GM04504 (cell line): ENCODE data around the gene KCNK2.
"Not testable (repeated sequence)": the region's sequence is repeated elsewhere in the genome, so short reads cannot be mapped to it uniquely, and the experiment has no call there.

Experiments used
- DNase-seq: peaks from one replicate; pipeline ENCODE4 v3.0.0-alpha.2; 2012; ENCODE audit warnings: low read depth

The KCNK2 gene

GRCh38 chr1:215156232-215156631 lies 73.7 kb downstream of the KCNK2 start:
- no peak for DNase-seq

DNA sequence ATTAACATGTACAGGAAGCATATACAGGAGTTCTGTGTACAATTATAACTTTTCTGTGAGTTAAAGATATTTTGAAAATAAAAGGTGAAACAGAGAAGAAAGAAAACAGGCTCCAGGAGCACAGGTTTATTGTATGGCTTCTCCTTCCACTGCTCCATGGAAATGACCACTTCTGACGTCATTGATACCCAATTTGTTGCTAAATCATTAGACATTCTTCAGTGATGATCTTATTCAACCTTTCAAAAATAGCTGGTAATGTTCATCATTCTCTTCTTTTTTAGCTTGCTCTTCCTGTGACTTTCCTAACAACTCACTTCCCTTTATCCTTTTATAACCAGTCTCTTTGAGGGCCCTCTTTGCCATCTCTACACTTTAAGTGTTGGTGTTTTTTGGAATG lies 77.8 kb downstream of the KCNK2 start:
- peak; percentile 4 for DNase-seq

DNA sequence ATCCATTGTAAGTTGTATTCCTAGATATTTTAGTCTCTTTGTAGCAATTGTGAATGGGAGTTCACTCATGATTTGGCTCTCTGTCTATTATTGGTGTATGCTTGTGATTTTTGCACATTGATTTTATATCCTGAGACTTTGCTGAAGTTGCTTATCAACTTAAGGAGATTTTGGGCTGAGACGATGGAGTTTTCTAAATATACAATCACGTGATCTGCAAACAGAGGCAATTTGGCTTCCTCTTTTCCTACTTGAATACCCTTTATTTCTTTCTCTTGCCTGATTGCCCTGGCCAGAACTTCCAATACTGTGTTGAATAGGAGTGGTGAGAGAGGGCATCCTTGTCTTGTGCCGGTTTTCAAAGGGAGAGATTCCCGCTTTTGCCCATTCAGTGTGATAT lies 80.6 kb downstream of the KCNK2 start:
- not testable (repeated sequence) for DNase-seq

DNA sequence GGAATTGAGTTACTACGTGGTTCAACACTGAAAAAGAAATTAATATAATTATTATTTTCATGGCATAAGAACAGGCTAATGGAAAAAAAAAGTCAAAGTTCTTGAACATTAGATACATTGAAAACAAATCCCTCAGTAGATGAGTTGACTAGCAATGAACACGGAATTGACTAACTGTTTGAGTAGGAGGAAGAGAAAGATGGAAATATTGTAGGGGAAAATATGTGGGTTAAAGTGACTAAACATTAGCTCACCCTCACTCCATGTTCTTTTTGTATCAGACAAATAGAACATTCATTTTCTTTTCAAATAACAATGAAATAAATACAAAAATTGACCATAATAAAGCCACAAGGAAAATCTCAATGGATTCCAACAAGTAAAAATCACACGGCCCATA lies 84.3 kb downstream of the KCNK2 start:
- DNase-seq, result no peak

- no peak for DNase-seq
Observed at GRCh38 chr1:215181518-215181917, 99.0 kb downstream of the KCNK2 start.

DNA sequence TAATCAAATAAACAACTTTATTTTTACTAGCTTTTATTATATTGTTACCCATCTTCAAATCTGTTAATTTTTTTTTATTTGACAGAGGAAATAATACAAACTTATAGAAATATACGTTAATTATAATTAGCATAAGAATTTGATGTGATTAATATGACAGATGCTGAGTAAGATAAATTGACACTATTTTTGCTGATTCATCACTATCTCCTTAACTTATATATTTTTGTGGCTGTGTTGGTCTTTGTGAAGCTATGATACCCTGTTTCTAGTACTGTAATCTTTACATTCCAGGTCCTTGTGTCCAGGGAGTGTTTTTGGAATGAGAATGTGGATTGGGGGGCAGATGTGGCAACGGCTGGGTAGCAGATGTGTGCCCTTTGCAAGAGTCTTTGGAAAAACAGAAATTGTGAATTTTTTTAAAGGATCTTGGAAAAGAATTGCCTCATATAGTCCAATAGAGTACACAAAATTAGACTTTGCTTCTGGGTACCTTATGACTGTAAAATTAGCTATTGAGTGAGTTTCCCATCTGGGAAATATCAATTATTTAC lies 102.6 kb downstream of the KCNK2 start:
- no peak for DNase-seq

GRCh38 chr1:215188302-215188950 lies 105.9 kb downstream of the KCNK2 start:
- DNase-seq, result no peak

DNA sequence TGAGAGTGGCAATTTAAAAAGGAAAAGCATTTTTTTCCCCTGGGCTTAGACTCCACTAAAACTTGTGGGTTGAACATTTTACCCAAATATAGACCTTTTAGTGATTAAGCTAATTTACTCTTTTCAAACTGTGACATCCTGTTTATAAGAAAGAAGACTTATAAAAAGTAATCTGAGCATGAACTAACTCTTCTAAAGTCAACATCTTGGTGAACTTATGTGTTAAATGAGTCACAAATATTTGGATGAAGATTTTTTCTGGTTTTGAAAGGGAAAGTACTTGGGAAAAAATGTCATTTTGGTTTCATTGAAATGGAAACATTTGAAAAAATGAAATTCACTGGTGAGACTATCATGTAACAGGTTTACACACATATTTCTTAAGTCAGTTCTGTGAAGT lies 109.8 kb downstream of the KCNK2 start:
- peak; percentile 44 for DNase-seq

- DNase-seq, result no peak
Observed at GRCh38 chr1:215198021-215198420, 115.5 kb downstream of the KCNK2 start.

GRCh38 chr1:215200121-215200520 lies 117.6 kb downstream of the KCNK2 start:
- no peak for DNase-seq

DNA sequence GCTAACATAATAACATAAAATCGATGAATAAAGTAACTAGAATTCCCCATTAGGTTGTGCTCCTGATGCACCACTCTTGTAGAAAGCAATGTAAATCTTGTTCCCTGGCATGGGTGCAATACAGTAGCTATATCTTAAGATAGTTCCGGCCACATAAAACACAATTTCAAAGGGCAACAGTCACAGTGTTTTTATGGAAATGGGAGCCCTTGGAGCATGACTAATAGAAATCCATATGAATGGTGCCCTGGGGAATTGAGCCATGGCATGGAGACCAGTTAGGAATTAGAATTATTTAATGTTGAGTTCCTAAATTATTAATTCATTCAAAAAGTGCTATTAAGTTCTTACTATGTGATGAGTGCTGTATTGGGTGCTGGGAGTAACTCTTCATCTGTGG lies 118.7 kb downstream of the KCNK2 start:
- DNase-seq, result no peak

GRCh38 chr1:215202868-215203267 lies 120.3 kb downstream of the KCNK2 start:
- no peak for DNase-seq

GRCh38 chr1:215210167-215210566 lies 127.6 kb downstream of the KCNK2 start:
- no peak for DNase-seq

DNA sequence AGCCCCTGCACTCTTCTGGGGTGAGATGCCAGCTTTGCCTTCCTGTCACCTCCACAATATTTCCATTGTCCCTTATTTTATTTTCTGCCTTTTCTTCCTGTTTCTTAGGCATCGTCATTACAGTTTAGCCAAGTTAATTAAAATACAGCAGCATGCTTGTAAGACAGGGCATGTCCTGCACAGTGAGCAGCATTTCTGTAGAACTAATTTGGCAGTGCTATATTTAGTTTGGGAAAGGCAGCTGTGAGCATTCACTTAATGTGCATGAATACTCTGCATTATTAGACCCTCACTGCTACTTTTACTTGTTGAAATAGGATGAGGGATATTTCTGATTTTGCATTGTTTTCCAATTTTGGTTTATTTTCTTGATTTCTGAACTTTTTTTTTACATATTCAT lies 133.3 kb downstream of the KCNK2 start:
- DNase-seq, result no peak

GRCh38 chr1:215219372-215219771 lies 136.8 kb downstream of the KCNK2 start:
- no peak for DNase-seq

- DNase-seq, result no peak
Observed at GRCh38 chr1:215220346-215220745, 137.8 kb downstream of the KCNK2 start.

- no peak for DNase-seq
Observed at GRCh38 chr1:215226757-215227156, 144.2 kb downstream of the KCNK2 start.

DNA sequence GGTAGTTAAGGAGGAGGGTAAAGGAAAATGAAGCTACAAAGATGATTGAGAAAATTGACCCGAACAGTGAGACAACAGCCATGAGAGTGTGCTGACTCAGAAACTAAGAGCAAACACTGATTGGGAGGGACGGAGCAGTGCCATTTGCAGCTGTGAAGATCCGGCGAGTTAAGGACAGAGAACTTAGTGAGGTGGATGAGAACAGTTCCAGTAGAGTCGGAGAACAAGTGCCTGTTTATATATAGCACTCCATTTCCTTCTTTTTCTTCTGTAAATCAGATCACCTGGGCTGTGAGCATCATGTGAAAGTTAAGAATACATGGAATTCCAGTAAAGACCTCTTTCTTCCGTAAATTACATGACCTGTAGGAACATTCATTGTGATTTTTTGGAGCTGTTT lies 145.7 kb downstream of the KCNK2 start:
- DNase-seq, result no peak

- DNase-seq, result no peak
Observed at GRCh38 chr1:215241451-215241850, 158.9 kb downstream of the KCNK2 start.

DNA sequence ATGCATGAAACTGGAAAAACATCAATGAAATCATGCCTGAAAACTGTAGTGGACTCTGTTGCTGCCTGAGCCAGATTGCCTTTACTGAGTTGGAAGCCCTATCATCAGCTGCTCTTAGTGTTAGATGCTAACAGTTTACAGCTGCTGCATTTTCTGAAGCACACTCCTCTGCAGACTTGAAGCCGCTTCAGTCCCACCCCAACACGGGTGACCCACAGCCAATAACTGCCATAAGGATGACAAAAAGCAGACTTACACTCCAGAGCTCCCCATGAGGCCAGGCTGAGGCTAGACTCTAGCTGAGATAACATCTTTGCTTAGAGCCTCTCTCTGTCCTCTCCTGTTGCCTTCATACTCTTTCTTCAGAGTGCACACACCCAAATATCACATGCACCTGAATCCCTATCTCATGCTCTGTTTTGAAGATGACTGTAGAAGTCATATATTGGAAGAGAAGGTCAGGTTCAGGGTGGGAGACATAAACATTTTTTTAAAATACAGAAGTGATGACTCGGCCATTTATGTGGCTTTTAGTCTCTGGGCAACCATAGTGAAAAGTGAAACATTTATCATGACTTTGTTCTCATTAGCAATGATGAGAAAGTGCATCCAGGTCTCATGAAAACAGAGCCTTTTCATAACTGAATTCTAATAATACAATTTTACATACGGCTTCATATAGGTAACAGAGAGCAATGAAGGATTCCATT lies 161.0 kb downstream of the KCNK2 start:
- no peak for DNase-seq

GRCh38 chr1:215250913-215251312 lies 168.4 kb downstream of the KCNK2 start:
- DNase-seq, result no peak

- DNase-seq, result no peak
Observed at GRCh38 chr1:215251428-215251827, 168.9 kb downstream of the KCNK2 start.

DNA sequence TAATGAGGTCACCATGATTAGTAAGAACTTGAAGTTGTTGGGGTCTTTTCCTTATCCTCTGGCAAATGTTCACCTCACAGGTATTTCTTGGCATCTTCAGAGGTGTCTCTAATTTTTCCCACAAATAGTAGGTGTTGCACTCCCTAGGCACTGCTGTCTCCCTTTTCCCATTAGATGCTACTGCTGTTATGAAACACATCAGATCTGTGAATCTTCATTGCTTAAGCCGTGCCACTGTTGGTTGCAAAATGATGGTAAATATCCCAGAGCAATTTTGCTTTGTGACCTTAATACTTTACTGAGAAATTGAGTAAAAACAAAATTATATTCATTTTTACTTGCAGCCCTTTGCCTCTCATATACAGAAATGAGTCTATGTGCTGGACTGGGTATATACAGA lies 169.6 kb downstream of the KCNK2 start:
- DNase-seq, result no peak
